ENCODE measurements around the gene SYVN1.

The SYVN1 gene

DNA sequence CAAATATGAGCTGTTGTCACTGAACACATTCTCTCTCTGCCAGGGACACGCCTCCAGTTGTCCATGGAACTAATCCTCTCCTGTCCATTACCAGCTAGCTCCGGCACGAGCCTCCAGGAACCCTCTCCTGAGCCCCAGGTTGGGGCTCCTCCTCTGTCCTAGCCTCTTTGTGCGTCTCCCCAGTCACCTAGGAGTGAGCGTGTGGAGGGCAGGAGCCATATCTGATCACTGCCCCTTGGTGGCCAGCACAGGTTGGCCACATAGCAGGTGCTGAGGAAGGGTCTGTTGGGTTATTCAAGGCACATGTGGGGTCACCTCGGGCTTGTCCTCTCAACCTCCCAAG is 2.5 kb downstream of the SYVN1 start:
- TF ChIP-seq, protein P1, sequence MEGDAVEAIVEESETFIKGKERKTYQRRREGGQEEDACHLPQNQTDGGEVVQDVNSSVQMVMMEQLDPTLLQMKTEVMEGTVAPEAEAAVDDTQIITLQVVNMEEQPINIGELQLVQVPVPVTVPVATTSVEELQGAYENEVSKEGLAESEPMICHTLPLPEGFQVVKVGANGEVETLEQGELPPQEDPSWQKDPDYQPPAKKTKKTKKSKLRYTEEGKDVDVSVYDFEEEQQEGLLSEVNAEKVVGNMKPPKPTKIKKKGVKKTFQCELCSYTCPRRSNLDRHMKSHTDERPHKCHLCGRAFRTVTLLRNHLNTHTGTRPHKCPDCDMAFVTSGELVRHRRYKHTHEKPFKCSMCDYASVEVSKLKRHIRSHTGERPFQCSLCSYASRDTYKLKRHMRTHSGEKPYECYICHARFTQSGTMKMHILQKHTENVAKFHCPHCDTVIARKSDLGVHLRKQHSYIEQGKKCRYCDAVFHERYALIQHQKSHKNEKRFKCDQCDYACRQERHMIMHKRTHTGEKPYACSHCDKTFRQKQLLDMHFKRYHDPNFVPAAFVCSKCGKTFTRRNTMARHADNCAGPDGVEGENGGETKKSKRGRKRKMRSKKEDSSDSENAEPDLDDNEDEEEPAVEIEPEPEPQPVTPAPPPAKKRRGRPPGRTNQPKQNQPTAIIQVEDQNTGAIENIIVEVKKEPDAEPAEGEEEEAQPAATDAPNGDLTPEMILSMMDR (IDR thresholded peaks at IDR 0.05; ENCODE audit: low read depth, low read length) = no peak
- no peak for DNase-seq (ENCODE audit: low read depth in 2 of 2)
- H3K4me3 ChIP-seq (replicated peaks in 1 of 2; ENCODE audit: low read depth in 2 of 2, low read length in 2 of 2) = no peak overlapping the region

DNA sequence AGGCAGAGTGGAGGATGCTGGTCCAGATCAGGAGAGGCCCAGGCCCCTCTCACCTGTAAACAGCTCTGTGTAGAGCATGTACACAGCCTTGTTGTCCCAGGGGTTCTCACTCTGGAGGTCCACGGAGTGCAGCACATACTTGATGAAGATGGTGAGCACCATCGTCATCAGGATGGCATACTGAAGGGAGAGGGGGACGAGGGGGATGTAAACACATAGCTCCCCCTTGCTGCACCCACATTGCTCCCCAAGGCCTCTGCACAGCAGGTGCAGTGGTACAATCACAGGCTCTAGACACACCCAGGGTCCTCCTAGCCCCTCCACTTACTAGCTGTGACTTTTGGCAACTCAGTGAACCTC is 2.9 kb downstream of the SYVN1 start:
- no peak overlapping the region for H3K4me3 ChIP-seq (replicated peaks in 1 of 2; ENCODE audit: low read depth in 2 of 2, low read length in 2 of 2)
- DNase-seq (ENCODE audit: low read depth in 2 of 2) = no peak
- TF ChIP-seq, protein P1 (IDR thresholded peaks at IDR 0.05; ENCODE audit: low read depth, low read length) = no peak

DNA sequence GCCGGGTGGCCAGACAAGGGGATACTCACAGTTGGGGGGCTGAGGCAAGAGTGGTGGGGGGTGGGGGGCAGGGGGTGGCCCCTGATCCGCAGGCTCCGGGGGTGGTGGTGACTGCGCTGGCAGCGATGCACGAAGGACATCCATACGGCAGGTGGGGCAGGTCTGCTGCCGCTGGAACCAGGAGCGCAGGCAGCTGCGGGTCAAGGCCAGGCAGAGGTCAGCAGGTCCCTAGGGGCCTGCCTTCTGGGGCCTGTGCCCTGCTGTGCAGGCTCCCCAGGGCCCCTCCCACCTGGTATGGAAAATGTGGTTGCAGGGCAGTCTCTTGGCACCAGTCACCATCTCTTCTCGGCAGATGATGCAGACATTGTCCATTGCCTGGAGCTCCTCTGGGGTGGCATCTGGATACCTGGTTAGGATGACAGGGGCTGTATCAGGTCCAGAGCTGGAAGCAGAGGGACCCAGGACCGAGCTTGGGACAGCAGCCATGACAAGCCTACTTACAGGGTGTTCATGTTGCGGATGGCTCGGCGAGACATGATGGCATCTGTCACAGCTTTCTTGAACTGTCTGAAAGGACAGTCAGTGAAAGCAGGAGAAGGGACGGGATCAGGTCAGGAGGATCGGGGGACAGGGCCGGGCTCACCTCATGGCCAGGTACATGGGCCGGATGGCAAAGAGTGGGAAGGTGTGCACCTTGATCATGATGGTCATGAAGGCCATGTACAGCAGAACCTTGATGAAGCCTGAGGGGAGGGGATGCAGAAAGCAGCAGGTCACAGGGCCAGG is 3.5 kb downstream of the SYVN1 start:
- TF ChIP-seq, protein P1 (IDR thresholded peaks at IDR 0.05; ENCODE audit: low read depth, low read length) = no peak
- no peak for DNase-seq (ENCODE audit: low read depth in 2 of 2)
- no peak overlapping the region for H3K4me3 ChIP-seq (replicated peaks in 1 of 2; ENCODE audit: low read depth in 2 of 2, low read length in 2 of 2)

DNA sequence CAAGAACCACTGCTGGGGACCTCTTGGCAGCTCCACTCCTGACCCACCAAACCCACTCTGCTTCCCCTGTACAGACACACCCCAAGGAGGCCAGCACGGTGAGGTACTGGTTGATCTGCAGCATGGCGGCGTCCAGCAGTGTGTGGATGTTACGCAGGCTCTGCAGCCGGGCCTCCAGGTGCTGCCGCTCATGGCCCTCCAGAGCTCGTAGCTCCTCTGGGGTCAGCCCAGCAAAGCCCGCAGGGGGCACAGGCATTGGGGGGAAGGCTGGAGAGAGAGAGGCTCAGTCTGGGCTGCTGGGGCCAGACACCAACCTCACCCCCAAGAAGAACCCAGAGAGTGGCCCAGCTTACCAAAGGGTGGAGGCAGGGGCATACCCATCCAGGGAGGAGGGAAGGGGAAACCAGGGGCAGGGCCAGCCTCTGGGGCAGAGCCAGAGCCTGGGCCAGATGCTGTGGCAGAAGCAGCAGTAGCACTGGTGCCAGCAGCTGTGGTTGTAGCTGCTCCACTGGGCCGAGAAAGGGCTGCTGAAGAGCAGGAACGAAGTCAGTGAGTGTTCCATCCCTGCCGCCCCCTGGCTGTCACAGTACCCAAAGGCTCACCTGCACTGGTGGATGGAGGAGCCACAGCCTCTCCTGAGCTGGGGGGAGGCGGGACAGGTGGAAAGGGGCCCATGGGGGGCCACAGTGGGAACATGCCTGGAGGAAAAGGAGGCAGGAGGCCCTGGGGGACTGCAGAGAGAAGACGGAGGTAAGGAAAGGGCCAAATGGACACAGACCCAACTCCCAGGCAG is 4.5 kb downstream of the SYVN1 start:
- no peak overlapping the region for H3K4me3 ChIP-seq (replicated peaks in 1 of 2; ENCODE audit: low read depth in 2 of 2, low read length in 2 of 2)
- TF ChIP-seq, protein P1 (IDR thresholded peaks at IDR 0.05; ENCODE audit: low read depth, low read length) = no peak
- no peak for DNase-seq (ENCODE audit: low read depth in 2 of 2)

DNA sequence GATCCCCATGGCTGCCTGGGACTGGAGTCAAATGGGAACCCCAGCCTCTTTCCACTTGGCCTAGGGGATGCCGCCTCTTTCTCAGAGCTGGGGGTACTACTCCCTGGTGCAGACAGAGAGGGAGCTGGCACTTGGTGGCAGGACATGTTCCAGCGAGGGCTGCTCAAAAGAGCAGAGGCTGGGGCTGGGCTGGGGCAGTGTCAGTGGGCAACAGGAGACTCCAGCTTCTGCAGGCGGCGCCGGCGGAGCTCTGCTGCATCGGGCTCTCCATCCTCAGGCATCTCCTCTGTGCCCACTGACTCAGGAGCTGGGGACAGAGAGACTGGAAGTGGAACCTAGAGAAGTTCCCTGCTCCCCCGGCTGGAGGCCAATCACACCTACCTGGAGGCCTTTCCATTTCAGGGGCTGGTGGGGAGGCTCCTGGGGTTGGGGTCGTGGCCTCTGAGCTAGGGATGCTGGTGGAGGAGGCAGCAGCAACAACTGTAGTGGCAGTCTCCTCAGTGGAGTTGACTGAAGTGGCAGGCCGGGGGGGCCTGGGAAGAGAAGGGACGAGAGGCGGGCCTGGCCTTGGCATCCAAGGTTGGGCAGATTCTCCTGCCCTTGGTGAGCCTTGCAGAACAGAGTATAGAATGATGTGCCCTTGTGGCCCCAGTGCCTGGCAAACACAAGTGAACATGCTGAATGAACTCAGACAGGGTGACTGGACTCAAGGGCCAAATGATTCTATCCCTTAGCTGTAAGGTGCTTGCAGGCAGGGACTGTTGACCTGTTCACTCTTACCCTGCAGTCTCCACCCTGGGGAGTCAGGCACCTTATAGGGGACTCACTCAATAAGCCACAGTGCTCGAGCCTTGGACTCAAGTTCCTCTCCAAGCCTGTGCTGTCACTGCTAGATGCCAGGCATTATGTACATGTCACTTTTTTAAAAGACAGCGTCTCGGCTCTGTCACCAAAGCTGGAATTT is 5.9 kb downstream of the SYVN1 start:
- TF ChIP-seq, protein P1 (IDR thresholded peaks at IDR 0.05; ENCODE audit: low read depth, low read length) = no peak
- no peak for DNase-seq (ENCODE audit: low read depth in 2 of 2)
- no peak overlapping the region for H3K4me3 ChIP-seq (replicated peaks in 1 of 2; ENCODE audit: low read depth in 2 of 2, low read length in 2 of 2)

DNA sequence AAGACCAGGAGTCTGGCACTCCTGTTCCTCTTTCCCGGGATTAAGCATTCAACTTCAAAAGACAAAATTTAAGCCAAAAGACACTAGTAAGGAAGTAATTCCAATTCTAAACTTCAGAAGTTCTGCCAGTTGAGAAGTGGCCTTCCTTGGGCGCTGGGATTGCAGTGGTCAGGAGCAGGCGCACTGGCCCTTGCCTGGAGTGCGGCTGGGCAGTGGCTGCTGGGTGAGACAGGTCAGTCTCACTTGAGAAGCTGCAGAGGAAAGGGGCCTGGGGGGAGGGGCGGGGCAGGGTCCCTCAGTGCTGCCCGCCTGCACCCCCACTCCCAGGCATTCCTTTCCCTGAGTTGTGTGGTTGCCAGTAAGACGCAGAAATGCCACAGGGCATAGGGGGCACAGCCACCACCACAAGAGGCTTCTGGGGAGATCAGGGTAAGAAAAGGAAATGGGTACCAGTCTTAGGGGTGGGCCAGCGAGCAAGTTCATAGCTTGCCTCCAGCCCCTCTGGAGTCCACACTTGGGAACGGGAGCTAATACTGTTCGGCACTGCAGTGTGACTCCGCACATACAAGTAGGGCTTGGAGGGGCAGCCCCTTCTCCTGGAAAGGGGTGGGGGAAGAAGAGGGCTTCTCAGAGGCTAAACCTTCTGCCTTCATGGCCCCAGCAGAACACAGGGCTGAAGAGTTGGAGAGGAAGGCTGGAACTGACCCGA is 6.7 kb downstream of the SYVN1 start:
- DNase-seq (ENCODE audit: low read depth in 2 of 2) = no peak

More for the DNA sequence above, 6.7 kb downstream of the SYVN1 start:
- no peak overlapping the region for H3K4me3 ChIP-seq (replicated peaks in 1 of 2; ENCODE audit: low read depth in 2 of 2, low read length in 2 of 2)
- TF ChIP-seq, protein P1 (IDR thresholded peaks at IDR 0.05; ENCODE audit: low read depth, low read length) = no peak
